Neural crest cell (in vitro differentiated cells): ENCODE results near the gene OR52E4. TPM values are rescaled to one million over a fixed set of nuclear protein-coding genes. Genes with fewer than 3 reads are reported as not detected.

Source experiments
- DNase-seq: peaks from one replicate; pipeline ENCODE4 v3.0.0; 2021; ENCODE audit warnings: low read depth, mixed read lengths, low spot score
- H3K27ac Mint-ChIP-seq: one replicate; pipeline ENCODE4 v1.8.0; 2021; ENCODE audit warnings: mild to moderate bottlenecking, mixed read lengths; ENCODE audit not compliant: unreplicated experiment
- H3K27me3 Mint-ChIP-seq: 2 replicates; pipeline ENCODE4 v1.8.0; 2021; ENCODE audit warnings: low read depth, mild to moderate bottlenecking, mixed read lengths
- H3K36me3 Mint-ChIP-seq: 2 replicates; pipeline ENCODE4 v1.8.0; 2021; ENCODE audit warnings: low read depth, mild to moderate bottlenecking, mixed read lengths
- H3K4me1 Mint-ChIP-seq: 2 replicates; pipeline ENCODE4 v1.8.0; 2021; ENCODE audit warnings: mixed read lengths
- H3K4me3 Mint-ChIP-seq: one replicate; pipeline ENCODE4 v1.8.0; 2021; ENCODE audit warnings: mild to moderate bottlenecking, mixed read lengths
- H3K9me3 Mint-ChIP-seq: 2 replicates; pipeline ENCODE4 v1.8.0; 2021; ENCODE audit warnings: mixed read lengths
- CTCF ChIP-seq: fragments of 200-600 bp; sonication (generic); conservative IDR thresholded peaks from 2 replicates; pipeline ENCODE4 v1.5.0; 2021; ENCODE audit warnings: antibody characterized with exemption, mild to moderate bottlenecking
- total RNA-seq: library from RNA; stranded (reverse); gene quantifications from 2 replicates; pipeline ENCODE4 v1.2.1, GENCODE V29; 2021

Gene OR52E4
- total RNA-seq, 1 donor from 2014 or later: not detected

- TF ChIP-seq CTCF: no peak
- Mint-ChIP-seq H3K27ac (no peak overlapping the region), H3K36me3 (no peaks in the 10 kb centered on the region), H3K9me3 (no peaks in the 10 kb centered on the region), H3K27me3 (peaks cover 2% of the 10 kb centered on the region), H3K4me3 (no peak overlapping the region), H3K4me1 (no peaks in the 10 kb centered on the region)
- DNase-seq: no peak
Measured at GRCh38 chr11:5899534-5899933, 19.1 kb downstream of the OR52E4 start.

- H3K4me1 Mint-ChIP-seq: no peaks in the 10 kb centered on the region
- TF ChIP-seq CTCF: no peak
- peaks cover 9% of the 10 kb centered on the region for H3K9me3 Mint-ChIP-seq
- DNase-seq: no peak
- H3K4me3 Mint-ChIP-seq: no peak overlapping the region
- H3K27ac Mint-ChIP-seq: no peak overlapping the region
- H3K36me3 Mint-ChIP-seq: no peaks in the 10 kb centered on the region
- H3K27me3 Mint-ChIP-seq: peaks cover 4% of the 10 kb centered on the region
Measured at GRCh38 chr11:5910540-5910939, 30.1 kb downstream of the OR52E4 start.

GRCh38 chr11:5922749-5923426, 42.5 kb downstream of the OR52E4 start:
- no peak overlapping the region for H3K4me3 Mint-ChIP-seq
- no peaks in the 10 kb centered on the region for H3K4me1 Mint-ChIP-seq
- H3K36me3 Mint-ChIP-seq: no peaks in the 10 kb centered on the region
- peaks cover 3% of the 10 kb centered on the region for H3K9me3 Mint-ChIP-seq
- no peak overlapping the region for H3K27ac Mint-ChIP-seq
- no peak for DNase-seq
- TF ChIP-seq CTCF: no peak
- H3K27me3 Mint-ChIP-seq: peaks cover 3% of the 10 kb centered on the region

- H3K4me1 Mint-ChIP-seq: no peaks in the 10 kb centered on the region
- no peak for DNase-seq
- H3K9me3 Mint-ChIP-seq: peaks cover 5% of the 10 kb centered on the region
- H3K36me3 Mint-ChIP-seq: peaks cover 3% of the 10 kb centered on the region
- H3K27me3 Mint-ChIP-seq: peaks cover 3% of the 10 kb centered on the region
- H3K4me3 Mint-ChIP-seq: no peak overlapping the region
- no peak for TF ChIP-seq CTCF
- no peak overlapping the region for H3K27ac Mint-ChIP-seq
Measured at GRCh38 chr11:5923427-5923776, 43.0 kb downstream of the OR52E4 start.

- H3K4me1 Mint-ChIP-seq: no peaks in the 10 kb centered on the region
- H3K9me3 Mint-ChIP-seq: peaks cover 5% of the 10 kb centered on the region
- H3K4me3 Mint-ChIP-seq: no peak overlapping the region
- peaks cover 3% of the 10 kb centered on the region for H3K27me3 Mint-ChIP-seq
- no peak overlapping the region for H3K27ac Mint-ChIP-seq
- DNase-seq: no peak
- peaks cover 3% of the 10 kb centered on the region for H3K36me3 Mint-ChIP-seq
- no peak for TF ChIP-seq CTCF
Measured at GRCh38 chr11:5923794-5924193, 43.4 kb downstream of the OR52E4 start.

GRCh38 chr11:5928271-5928670, 47.8 kb downstream of the OR52E4 start:
- Mint-ChIP-seq H3K4me1 (no peaks in the 10 kb centered on the region), H3K9me3 (peaks cover 26% of the 10 kb centered on the region), H3K36me3 (peaks cover 14% of the 10 kb centered on the region), H3K4me3 (no peak overlapping the region), H3K27me3 (peaks cover 3% of the 10 kb centered on the region), H3K27ac (no peak overlapping the region)
- no peak for DNase-seq
- no peak for TF ChIP-seq CTCF
